GM12878 (cell line): ENCODE results near the gene KCNK4. TPM values are rescaled to one million over a fixed set of nuclear protein-coding genes. Genes with fewer than 3 reads are reported as not detected.

Experiments
- ATAC-seq: fragments of 200-7000 bp; cut with Tn5 transposase; 3 replicates; pipeline ENCODE4 v1.9.1; 2020; ENCODE audit warnings: mild to moderate bottlenecking, moderate library complexity
- BruUV-seq: library from RNA; stranded (reverse); fragments of 400-500 nt; replicated peaks from 2 replicates; lab custom pipeline; 2021; lab: Mats Ljungman, UMichigan
- CTCF ChIA-PET: fragments of 300-600 bp; sonication (Branson Sonifier 250); formaldehyde crosslinking; extraction: SDS; loops from one replicate; lab custom pipeline; 2021; ENCODE audit warnings: inconsistent platforms; lab: Yijun Ruan, JAX
- POLR2A ChIA-PET: fragments of 350-600 bp; formaldehyde crosslinking; extraction: SDS; loops from one replicate; lab custom pipeline; 2021; ENCODE audit warnings: inconsistent platforms; lab: Charles Lee
- RAD21 ChIA-PET: fragments of 300-600 bp; sonication (Branson Sonifier 250); formaldehyde crosslinking; loops from one replicate; lab custom pipeline; 2023; ENCODE audit warnings: antibody characterized with exemption; ENCODE audit not compliant: unreplicated experiment; lab: Charles Lee
- SMC1A ChIA-PET: fragments of 300-600 bp; sonication (Branson Sonifier 250); formaldehyde crosslinking; loops from one replicate; lab custom pipeline; 2023; ENCODE audit not compliant: unreplicated experiment, uncharacterized antibody; lab: Charles Lee
- DNase-seq: peaks from one replicate; pipeline ENCODE4 v3.0.0-alpha.2; 2011; ENCODE audit warnings: low read depth, low spot score
- FAIRE-seq: peaks from 3 replicates; lab custom pipeline; 2011; peaks lifted over from hg19 to GRCh38; lab: Jason Lieb, UNC
- H2AFZ ChIP-seq: 2 replicates; pipeline ENCODE4 v1.6.0; 2011; ENCODE audit warnings: low read depth, low read length, control low read depth; ENCODE audit not compliant: control insufficient read depth
- H3K27ac ChIP-seq: 2 replicates; pipeline ENCODE4 v1.5.1; 2011; ENCODE audit warnings: control low read depth; ENCODE audit not compliant: control insufficient read depth, insufficient read depth
- H3K27me3 ChIP-seq, 2 experiments: replicated peaks in 1 of 2; 2 replicates each; pipeline versions ENCODE4 v1.6.0 to v1.6.1; 2011; ENCODE audit warnings: low read length in 1 of 2; ENCODE audit not compliant: control insufficient read depth in 2 of 2, insufficient read depth in 2 of 2
- H3K36me3 ChIP-seq, 2 experiments: 2 replicates each; pipeline ENCODE4 v1.5.1; 2011; ENCODE audit warnings: low read length in 1 of 2; ENCODE audit not compliant: control insufficient read depth in 2 of 2, insufficient read depth in 2 of 2
- H3K4me1 ChIP-seq: 2 replicates; pipeline ENCODE4 v1.6.1; 2011; ENCODE audit warnings: mild to moderate bottlenecking, low read length, moderate library complexity, mixed read lengths; ENCODE audit not compliant: control insufficient read depth, insufficient read depth
- H3K4me2 ChIP-seq: 2 replicates; pipeline ENCODE4 v1.6.0; 2011; ENCODE audit warnings: control low read depth; ENCODE audit not compliant: control insufficient read depth, insufficient read depth
- H3K4me3 ChIP-seq: fragments of 200-600 bp; sonication (generic); 2 replicates; pipeline ENCODE4 v1.5.1; 2016
- H3K79me2 ChIP-seq: 2 replicates; pipeline ENCODE4 v1.6.0; 2011; ENCODE audit warnings: low read length; ENCODE audit not compliant: control insufficient read depth, insufficient read depth
- H3K9ac ChIP-seq: 2 replicates; pipeline ENCODE4 v1.8.0; 2011; ENCODE audit warnings: low read length, control low read depth, mixed read lengths; ENCODE audit not compliant: control insufficient read depth, insufficient read depth
- H3K9me3 ChIP-seq: replicated peaks from 3 replicates; pipeline ENCODE4 v1.5.1; 2011; ENCODE audit warnings: mild to moderate bottlenecking, low read length; ENCODE audit not compliant: control insufficient read depth, insufficient read depth
- H4K20me1 ChIP-seq: 2 replicates; pipeline ENCODE4 v1.6.0; 2011; ENCODE audit not compliant: control insufficient read depth, insufficient read depth
- CEBPZ ChIP-seq: fragments of 150-350 bp; IDR thresholded peaks from 2 replicates; pipeline ENCODE4 v1.6.1; 2016; ENCODE audit warnings: low read depth, low read length
- CHD2 ChIP-seq: IDR thresholded peaks from 2 replicates; pipeline ENCODE4 v1.6.1; 2011; ENCODE audit warnings: low read depth, low read length, improper control_type of control experiment, borderline replicate concordance
- EED ChIP-seq: sonication (generic); IDR thresholded peaks from 2 replicates; pipeline ENCODE4 v1.6.1; 2016; ENCODE audit warnings: antibody characterized with exemption, low read depth
- TCF7 ChIP-seq: IDR thresholded peaks from 2 replicates; pipeline ENCODE4 v1.6.1; 2014; ENCODE audit warnings: antibody characterized with exemption, borderline replicate concordance
- ZBTB40 ChIP-seq: fragments of 450-650 bp; IDR thresholded peaks from 2 replicates; pipeline ENCODE4 v1.6.1; 2016; ENCODE audit warnings: mild to moderate bottlenecking, moderate library complexity, borderline replicate concordance
- ZNF24 ChIP-seq: fragments of 450-650 bp; IDR thresholded peaks from 2 replicates; pipeline ENCODE4 v1.6.1; 2017; ENCODE audit warnings: antibody characterized with exemption, mild to moderate bottlenecking
- WGBS: methylation state at CpG from one replicate; pipeline ENCODE4 v1.1.6; 2016; ENCODE audit warnings: low lambda C conversion rate; ENCODE audit not compliant: insufficient replicate concordance, insufficient coverage; ENCODE audit errors: missing lambda C conversion rate; 5-methylcytosine and 5-hydroxymethylcytosine counted together
- in situ Hi-C: fragments of 300-500 bp; cut with MboI; formaldehyde crosslinking; loops from 9 replicates; pipeline ENCODE4 v1.14.3; 2018; ENCODE audit warnings: mixed read lengths
- intact Hi-C: fragments of 100-400 bp; cut with micrococcal nuclease; formaldehyde crosslinking; loops from one replicate; pipeline ENCODE4 v1.14.2; 2022; ENCODE audit not compliant: unreplicated experiment
- polyA plus RNA-seq, 11 experiments: library from polyadenylated mRNA; depleted of rRNA in 4 of 11; unstranded in 6 of 11; stranded (reverse) in 5 of 11; fragments of >200 nt; fragmentation: Nextera tagmentation in 4 of 11; fragmentation: Illumina TruSeq in 1 of 11; extraction: Ambion mirVana in 4 of 11; extraction: Trizol in 1 of 11; gene quantifications; 1 replicate in 1 of 11; 2 replicates in 10 of 11; pipeline versions ENCODE4 v1.2.1 to v1.2.3, GENCODE V29; 2011 to 2016; ENCODE audit warnings: inconsistent platforms in 2 of 11, missing spikeins in 2 of 11, low read depth in 1 of 11
- total RNA-seq, 4 experiments: library from RNA; depleted of rRNA in 3 of 4; stranded (reverse); fragments of >200 nt in 3 of 4; fragmentation: Illumina TruSeq in 1 of 4; extraction: Trizol in 1 of 4; gene quantifications; 2 replicates each; pipeline versions ENCODE4 v1.2.1 to v1.2.3, GENCODE V29; 2013 to 2021
- TF ChIP-seq, protein P1 (sequence below): IDR thresholded peaks from 2 replicates; pipeline ENCODE4 v1.6.1; 2012; ENCODE audit warnings: low read depth, low read length, improper control_type of control experiment

Gene KCNK4
- total and polyA plus RNA-seq, 10 of the 15 experiments (the other 5 are each of a cell fraction or from before 2014, with no cell fraction given), result 0.04 TPM; not detected in 9

DNA sequence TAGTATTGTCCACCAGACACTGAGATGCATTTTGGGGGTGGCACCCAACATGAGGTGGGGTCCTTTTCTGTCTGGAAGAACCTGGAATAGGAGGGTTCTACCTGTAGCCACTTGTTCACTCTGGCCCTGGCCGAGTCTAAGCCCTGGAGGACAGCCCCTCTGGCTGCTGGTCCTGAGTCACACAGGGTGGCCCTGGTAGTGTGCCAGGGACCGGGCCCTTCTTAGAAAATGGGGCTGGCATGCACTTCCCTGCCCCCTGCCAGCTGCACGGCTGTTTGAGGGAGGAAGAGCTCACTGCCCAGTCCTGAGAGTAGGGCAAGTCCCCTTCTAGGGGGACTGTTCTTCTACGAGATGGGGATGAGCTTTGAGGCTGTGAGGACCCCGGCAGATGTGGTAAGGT is 37.6 kb upstream of the KCNK4 start:
- in situ Hi-C loops, result no loop called here
- Histone ChIP-seq H3K9ac (no peak overlapping the region), H4K20me1 (no peaks in the 10 kb centered on the region), H3K4me1 (peaks cover 6% of the 10 kb centered on the region), H3K4me2 (no peak overlapping the region), H3K27ac (no peak overlapping the region), H3K4me3 (no peak overlapping the region), H3K36me3 (no peaks in the 10 kb centered on the region; a peak in 2 of 4 replicates), H3K79me2 (no peaks in the 10 kb centered on the region; the same call in 1 of the 2 replicates), H3K9me3 (no peaks in the 10 kb centered on the region), H3K27me3 (no peaks in the 10 kb centered on the region), H2AFZ (no peak overlapping the region)
- no TSS peak for BruUV-seq
- no peak for TF ChIP-seq CHD2
- no peak for TF ChIP-seq TCF7
- no peak for TF ChIP-seq ZNF24
- no peak for TF ChIP-seq EED
- TF ChIP-seq, protein P1, sequence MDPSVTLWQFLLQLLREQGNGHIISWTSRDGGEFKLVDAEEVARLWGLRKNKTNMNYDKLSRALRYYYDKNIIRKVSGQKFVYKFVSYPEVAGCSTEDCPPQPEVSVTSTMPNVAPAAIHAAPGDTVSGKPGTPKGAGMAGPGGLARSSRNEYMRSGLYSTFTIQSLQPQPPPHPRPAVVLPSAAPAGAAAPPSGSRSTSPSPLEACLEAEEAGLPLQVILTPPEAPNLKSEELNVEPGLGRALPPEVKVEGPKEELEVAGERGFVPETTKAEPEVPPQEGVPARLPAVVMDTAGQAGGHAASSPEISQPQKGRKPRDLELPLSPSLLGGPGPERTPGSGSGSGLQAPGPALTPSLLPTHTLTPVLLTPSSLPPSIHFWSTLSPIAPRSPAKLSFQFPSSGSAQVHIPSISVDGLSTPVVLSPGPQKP, result no peak
- no peak for TF ChIP-seq ZBTB40
- no peak for TF ChIP-seq CEBPZ
- FAIRE-seq (no peak), ATAC-seq (no peak), DNase-seq (no peak)
- intact Hi-C loops, result no loop called here
- ChIA-PET CTCF (interaction anchor here (1.1 to 1.3 kb wide), 2 partner anchors 51 to 64 kb away, joined by 3 read pairs; partner anchors contain the start of genes PRDX5 and TRMT112), RAD21 (no interaction called here), SMC1A (interaction anchor here (1.1 kb wide), 1 partner anchor 49 kb away, joined by 5 read pairs; no protein-coding TSS in a partner anchor), POLR2A (interaction anchor here (1.9 kb wide), 1 partner anchor 17 kb away, joined by 5 read pairs; no protein-coding TSS in a partner anchor)
- 51% methylated on average over 5 of the region's 5 CpGs for WGBS
